ENCODE measurements around the gene GRHL3.

Gene GRHL3

DNA sequence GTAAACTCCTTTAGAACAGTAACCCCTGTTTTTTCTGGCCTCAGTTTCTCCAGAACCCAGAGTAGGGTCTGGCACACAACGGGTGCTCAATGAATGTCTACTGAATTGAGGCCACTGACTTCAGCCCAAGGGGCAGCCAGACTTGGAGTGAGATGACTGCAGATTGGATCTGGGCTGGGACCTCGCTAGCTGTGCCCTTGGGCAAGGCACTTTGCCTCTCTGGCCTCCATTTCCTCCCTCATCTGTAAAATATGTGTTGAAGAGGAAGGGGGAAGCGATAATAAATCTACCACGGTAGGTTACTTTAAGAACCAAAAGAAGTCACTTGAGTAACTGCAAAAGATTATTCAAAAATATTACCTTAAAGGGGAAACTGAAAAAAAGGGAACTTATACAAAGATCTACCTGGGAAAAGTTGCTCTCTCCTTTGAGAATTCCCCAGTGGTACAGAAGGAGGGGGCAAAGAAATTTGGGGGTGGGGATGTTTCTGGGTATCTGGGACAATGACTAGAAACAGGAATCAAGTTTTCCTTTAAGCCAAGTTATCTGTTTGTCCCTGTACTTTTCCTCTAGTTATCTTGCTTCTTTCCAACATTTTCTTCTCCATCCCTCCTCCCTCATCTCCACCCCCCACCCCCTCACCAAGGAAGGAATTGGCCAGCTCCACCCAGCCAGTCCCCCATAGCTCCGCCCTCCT is 394 bp upstream of the GRHL3 start:
- no peak for DNase-seq

DNA sequence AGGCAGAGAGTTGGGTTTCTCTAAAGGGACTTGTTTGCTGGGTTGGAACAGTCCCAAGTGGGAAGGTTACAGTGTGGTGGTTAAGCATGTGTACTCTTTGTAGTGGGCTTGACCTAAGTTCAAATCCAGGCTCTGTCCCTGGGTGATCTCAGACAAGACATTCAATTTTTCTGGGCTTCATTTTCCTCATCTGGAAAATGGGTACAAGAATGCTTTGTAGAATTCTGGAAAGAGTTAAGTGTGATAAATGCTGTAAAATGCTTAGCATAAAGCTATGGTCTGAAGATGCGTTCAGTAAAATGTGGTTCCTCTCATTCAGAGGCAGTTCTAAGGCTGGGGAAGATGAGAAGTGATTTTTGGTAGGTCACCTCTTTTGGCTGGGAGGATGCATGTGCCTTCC is 805 bp downstream of the GRHL3 start:
- no peak for DNase-seq

DNA sequence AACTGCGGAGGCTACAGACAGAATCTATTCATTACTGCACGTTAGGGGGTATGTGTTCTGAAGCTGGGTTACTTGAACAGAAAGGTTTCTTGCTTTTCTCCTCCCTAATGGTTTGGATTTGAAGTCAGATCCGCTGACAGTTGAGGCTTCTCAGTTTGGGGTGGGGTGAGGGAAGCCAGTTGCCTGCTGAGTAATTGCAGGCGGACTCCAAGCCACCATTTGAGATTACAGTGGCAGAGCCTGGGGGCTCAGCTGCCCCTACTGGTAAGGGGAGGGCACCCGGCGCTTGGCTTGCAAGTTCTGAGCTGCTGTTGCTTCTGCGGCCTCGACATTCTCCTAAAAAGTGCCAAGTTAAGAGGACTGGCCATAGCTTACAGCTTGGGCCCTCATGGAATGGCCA is 2.0 kb downstream of the GRHL3 start:
- no peak for DNase-seq

DNA sequence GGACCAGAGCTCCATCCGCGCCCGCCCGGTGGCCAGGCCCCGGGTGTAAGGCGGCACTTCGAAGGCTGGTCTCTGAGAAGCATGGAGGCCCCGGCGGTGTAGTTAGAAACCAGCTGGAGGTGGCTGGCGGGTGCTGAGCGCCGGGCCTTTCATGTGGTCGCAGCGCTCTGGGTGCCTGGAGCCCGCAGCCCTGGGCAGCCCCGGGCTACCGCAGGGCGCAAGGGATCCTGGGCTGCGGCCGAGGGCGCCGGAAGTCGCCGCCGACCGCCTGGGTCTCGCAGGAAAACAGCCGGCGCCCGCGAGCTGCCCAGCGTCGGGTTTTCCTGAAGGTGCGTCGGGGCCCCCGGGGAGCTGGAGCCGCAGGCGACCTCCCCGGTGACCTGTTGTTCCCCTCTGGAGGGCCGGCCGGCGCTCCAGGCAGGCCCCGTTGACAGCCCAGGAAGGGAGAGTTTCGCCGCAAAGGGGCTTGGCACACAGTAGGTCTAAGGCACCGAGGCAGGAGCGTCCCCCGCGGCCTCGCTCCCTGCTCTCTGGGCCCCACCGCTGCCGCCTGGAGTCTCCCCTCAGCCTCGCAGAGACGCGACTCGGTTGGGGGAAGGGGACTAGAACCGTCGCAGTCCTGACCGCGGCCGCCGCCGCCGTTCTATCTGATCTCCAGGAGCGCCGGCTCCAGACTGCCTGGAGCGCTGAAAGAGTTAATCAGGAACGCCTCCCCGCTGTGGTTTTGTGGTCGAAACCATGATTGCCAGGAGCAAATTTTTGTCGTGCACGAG is 2.7 kb downstream of the GRHL3 start:
- no peak for DNase-seq

DNA sequence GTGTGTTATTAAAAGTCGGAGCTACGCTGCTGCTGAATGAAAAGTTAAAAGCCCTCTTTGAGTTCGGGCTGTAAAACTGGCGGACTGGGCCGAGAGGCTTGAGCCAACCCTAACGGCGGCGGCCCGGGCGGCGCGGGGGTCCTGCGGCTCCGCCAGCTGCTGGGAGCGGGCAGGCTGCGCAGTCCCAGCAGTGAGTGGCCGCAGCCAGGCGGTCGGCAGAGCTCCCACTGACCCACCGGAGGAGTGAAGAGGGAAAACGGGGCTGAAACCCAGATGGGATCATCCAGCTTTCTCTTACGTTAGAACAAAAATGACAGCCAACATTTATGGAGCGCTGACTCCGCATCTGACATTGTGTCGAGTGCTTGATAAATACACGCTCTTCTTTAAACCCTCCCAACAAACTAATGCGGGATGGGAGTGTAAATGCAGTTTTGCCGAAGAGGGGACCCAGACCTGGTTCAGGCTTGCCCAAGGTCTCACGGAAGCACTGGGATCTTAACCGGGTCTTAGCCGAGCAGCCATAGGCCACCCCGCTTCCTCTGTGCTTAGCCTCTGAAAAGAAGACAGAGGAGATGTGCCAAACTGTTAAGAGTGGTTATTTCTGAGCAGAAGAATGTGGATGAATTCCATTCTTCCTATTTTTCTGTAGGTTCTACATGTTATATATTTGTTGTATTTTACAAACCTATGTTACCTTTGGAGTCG is 3.5 kb downstream of the GRHL3 start:
- DNase-seq, result no peak

DNA sequence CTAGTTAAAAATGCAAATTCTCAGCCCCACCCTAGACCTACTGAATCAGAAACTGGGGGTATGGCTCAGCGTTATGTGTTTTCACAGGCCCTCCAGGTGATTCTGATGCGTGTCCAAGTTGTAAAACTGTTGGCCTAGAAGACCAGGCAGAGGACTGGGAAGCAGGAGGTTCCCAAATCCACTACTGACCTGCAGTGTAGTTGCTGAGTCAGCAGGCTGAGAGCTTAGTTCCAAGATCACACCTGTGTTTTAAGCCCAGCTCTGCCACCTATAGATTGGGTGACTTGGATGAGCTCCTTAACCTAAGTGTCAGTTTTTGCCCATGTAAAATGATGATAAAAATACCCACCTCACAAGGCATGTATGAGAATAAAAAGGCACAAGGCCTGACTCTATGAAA is 4.1 kb downstream of the GRHL3 start:
- DNase-seq, result no peak

DNA sequence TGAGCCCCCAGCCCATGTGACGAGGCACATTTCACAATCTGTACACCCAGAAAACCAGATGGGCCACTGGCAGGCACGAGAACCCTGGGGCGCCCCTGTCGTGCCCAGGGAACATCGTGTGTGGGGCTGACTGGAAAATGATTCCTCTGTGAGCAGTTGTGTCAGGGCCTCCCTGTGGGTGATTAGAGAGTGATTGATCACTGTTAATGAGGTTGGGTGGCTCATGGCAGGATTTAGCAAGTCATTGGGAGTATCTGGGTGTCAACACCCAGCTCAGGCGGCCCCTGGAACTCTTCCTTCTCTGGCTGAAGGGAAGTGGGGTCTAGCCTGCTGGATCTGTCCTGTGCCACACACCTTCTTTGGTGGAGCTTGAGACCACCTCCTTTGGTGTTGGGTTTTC is 5.7 kb downstream of the GRHL3 start:
- no peak for DNase-seq

DNA sequence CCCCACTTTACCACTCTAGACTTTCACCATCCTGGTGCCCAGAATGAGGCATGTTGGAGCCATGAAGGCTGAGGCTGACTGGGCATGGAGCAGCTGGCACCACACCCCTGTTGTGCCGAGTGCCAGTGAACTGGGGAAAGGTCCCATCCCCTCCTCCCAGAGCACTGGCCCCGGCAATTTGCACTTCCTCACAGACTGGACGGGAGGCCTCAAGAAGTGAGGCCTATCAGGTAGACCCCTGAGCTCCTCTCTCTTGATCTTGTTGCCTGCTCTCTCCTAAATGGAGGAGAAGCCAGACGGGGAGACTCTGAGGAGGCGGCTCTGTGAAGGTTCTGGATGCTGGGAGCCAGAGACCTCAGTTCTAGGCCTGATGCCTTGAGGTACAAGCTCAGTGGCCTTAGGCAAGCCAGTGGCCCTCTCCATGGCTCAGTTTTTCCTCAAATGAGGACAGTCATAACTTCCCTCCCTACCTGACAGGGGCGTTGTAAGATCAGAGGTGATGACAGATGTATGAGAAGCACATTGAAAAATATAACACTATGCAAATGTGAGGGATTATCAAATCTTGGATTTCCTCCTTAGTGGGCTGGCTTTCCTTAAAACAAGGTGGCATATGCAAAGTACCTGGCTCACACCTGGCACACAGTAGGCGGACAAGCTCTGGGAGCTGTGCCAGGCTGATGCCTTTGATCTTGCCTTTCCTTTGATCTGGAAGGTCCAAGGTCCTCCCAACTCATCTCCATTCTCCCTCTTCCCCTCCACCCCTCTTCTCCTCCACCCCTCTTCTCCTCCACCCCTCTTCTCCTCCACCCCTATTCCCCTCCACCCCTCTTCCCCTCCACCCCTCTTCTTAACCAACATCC is 6.7 kb downstream of the GRHL3 start:
- DNase-seq, result no peak

DNA sequence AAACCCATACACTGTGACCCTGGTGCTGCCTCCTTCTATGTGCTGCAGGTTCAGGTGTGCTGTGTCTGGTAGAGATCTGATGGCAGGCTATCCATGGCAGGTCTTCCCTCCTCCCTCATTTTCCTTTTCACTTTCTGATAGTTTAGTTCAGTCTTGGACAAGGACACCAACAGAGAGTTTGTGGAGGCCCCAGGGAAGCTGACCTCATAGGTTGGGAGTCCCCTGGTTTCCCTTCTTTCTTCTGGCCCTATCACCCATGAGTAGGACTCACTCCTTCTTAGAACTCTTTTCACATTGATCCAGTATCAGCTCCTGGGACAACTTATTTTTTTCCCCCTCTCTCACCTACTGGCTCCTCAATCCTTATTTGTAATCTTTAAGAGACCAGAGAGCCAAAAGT is 8.3 kb downstream of the GRHL3 start:
- no peak for DNase-seq

DNA sequence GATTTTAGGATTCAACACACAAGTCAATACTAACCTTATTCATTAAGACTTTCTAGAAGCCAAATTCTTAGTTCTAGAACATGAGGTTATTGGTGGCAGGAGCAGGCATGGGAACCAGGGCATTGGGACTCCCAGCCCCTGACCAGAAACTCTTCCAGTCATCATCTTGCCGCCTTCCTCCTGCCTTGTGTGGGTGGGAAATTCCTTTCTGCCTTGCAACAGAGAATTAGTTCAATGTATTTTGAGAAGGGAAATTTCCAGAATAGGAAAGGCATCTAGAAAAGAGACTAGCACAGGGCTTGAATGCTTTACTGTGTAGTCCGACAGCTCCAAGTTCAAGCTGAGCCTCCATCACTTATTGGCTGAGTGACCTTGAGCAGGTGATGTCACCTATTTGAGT is 8.7 kb downstream of the GRHL3 start:
- DNase-seq, result no peak

DNA sequence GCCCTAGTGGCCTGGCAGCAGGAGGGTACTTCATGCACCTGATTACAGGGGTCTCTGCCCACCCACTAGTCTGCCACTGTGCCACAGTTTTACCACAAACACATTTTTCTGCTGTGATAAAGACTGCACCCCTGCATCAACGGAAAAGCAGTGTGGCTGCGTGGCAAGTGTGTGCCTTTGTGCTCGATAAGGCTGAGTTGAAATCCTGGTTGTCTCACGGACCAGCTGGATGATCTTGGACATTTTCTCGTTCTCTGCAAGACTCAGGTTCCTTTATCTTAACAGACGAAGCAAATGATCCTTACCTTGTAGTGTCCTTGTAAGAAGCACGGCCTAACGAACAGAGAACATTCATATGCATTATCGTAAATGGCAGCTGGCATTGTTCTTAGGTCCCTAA is 10.2 kb downstream of the GRHL3 start:
- DNase-seq, result no peak

DNA sequence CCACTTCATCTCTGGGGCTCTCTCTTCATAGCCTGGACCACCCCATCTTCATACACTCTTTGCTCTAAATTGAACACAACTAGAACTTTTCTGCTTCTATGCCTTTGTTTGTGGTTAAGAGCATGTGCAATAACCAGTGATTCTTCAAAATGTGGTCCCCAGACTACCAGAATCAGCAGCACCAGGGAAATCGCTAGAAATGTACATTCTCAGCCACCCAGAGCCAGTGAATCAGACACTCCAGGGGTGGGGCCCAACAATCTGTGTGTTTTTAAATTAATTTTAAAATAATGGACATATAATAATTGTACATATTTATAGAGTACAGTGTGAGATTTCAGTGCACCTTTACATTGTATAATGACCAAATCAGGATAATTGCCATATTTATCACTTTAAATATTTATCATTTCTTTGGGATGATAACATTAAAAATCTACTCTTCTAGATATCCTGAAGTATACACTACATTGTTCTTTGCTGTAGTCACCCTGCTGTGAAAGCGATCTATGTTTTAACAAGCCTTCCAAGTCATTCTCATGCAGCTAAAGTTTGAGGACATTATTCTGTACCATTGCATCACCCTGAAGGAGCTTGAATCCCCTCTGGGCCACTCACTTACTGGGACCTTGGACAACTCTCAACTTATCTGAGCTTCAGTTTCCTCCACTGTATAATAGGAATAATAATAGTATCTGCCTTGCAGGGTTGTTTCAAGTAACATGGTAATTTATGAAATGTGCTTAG is 10.8 kb downstream of the GRHL3 start:
- DNase-seq, result no peak

DNA sequence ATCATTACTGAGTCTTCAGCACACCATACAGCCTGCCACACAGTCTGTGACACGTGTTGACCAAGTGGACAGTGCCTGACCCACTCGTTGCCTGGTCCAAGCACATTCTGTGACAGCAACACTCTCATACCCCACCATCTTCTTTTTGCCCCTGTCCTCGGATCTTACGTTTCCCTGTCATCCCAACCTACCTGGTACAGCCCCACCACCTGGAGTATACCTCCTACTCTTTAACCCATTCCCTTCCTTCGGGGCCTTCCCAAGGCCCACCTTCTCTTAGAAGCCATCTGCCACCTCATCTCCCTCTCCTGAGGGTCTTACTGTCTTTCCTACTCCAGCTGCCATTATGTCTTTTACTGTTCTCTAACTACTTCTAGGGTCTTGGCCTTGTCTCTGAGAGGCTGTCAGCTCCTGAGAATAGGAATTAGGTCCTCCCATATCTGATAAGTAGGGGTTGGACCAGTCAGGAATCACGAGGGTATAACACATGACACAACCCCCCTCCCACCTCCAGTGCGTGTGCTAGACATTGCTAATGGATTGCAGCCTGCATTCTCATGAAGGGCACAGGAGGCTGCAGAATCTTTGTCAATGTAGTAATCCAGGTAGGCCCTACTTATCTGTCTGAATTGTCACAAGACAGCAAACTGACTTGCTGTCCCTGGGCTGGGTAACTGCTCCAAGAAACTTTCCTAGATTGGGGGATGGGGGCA is 13.0 kb downstream of the GRHL3 start:
- no peak for DNase-seq

DNA sequence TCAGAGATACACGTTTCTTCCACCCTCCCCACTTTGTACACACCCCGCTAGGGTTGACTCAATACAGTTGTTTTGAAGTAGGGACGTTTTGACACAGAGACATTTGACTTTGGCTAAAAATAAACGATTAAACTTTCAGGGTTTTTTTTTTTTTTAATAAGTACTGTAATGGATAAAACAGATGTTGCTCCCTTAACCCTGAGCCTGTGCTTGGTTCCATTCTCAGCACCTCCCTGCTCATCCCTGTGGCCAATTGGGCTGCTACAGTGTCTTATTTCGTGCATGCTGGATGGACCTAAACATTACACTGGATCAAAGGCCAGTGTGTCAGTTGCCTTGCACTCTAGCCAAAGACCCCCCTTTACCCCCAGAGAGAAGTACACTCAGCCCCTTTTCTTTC is 16.9 kb downstream of the GRHL3 start:
- DNase-seq, result no peak

DNA sequence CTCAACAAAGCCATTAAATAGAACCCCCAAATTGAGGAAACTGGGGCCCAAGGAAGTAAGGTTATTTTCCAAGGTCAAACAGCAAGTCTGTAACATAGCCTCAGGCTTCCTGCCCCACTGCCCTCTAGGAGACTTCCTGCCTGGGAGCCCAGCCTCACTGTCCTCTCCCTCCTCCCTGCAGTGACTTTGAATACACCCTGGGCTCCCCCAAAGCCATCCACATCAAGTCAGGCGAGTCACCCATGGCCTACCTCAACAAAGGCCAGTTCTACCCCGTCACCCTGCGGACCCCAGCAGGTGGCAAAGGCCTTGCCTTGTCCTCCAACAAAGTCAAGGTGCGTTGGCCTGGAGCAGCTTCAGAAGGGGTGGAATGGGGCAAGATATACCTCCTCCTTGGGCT is 18.3 kb downstream of the GRHL3 start:
- DNase-seq, result no peak

DNA sequence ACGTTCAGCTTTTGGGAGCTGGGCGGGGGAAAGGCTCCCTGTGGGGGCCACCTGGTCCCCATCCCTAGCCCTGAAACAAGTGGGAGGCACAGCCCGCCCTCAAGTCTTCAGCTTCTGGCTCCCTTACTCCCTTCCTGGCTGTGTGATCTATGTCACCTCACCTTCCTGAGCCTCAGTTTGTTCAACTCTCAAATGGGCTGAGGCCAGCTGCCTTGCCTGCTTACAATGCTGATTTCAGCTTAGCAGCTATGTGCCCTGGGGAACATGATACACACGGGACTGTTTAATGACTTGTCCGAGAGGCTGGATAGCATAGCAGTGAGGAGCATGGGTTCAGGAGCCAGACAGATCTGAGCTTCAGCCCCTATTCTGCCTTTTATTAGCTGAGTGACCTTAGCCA is 19.3 kb downstream of the GRHL3 start:
- DNase-seq, result no peak

DNA sequence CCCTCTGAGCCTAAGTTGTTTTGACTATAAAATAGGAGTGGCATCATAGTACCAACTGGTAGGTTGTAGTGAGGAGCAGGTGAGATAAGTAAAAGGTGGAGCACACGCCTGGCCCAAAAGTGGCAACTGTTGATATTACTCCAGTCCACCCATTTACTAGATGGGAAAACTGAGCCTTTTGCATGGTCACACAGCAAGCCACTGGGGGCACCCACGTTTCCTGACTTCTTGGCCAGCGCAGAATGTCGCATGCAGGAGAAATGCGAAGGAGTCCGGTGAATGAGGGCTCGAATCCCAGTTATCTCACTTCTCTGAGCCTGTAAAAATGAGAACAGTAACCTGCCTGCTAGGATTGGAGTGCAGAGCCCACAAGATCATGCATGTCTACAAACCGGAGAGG is 20.8 kb downstream of the GRHL3 start:
- DNase-seq, result no peak

DNA sequence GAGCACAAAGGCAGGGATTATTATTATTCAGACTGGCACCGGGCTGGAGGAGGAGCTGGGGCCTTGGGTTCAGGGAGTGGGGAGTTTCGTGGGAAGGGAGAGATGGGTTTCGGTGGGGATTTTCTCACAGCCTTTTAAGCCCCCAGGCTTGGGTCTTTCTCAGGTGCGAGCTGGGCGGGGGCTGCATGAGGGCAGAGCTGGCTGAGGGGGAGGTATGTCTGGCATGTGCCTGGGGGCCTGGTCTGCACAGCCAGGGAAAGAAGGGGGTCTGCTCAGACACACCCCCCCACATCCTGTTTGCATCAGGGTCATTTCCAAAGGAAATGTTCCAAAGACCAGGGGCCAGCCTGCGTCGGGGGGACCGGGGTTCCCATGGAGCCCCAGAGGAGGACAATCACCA is 21.6 kb downstream of the GRHL3 start:
- DNase-seq, result no peak

DNA sequence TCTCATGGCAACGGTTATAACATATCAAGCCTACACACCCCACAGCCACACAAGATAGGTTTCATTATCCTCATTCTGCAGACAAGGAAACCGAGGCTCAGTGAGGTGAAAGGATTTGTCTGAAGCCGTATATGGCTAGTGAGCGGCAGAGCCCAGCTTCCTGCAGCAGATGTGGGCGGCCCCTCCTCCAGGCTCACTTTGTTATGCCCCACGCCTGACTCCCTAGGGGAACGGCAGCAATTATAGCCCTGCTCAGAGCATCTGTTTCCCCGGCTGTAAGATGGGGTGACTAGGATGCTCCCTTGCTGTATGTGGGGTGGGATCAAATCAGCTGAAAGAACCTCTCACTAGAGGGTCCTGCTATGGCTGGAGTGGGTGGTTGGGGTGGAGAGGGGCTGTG is 22.1 kb downstream of the GRHL3 start:
- no peak for DNase-seq

DNA sequence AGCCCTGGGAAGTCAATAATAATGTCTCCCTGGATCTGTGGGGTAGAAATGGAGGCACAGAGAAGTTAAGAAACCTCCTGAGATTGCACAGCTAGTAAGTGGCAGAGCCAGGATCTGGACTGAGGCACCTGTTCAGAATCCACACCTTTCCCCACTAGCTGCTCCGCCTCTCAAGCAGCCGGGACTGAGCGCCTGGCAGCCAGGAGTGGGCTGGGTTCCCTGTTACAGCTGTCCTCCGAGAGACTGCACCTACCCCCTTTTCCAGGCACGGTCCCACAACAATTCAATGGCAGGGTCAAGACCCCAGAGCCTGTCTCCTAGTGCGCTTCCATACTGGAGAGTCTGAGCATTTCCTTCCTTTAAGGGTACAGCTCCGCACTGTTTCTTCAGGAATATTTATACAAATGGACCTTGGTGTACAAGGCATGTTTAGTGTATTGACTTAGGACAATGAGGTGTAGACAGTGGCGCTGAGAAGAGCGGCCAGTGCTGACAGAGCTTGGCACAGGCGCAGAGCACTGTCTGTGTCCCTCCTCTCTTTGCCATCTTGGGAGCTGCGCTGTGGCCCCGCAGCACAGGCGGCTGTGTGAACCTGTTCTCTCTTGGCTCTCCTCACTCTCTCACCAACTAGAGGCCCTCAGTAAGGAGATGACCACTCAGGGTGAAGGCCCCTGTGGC is 24.4 kb downstream of the GRHL3 start:
- DNase-seq, result no peak

DNA sequence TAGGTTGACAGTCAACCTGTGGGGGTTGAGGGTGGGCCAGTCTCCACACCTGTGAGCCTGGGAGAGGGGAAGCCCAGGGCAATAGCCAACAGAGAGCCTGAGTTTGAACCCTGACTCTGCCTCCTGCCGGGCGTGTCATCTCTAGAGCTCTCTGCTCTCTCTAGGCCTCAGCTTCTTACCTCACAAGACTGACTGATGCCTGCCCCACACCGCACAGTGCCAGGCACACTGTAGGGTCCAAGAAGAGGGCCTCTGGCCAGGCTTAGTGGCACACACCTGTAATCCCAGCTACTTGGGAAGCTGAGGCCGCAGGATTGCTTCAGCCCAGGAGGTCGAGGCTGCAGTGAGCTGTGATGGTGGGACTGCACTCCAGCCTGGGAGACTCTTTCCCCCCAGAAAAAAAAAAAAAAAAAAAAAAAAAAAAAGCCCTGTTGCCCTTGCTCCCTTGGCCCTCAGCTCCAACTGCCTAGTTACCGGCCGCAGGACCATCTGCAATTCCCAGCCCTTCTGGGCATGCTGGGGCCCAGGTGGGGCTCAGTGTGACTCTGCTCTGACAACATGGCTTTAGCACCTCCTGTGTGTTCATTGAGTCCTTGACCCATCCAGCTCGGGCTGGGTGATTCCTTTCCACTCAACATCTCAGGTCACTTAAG is 25.1 kb downstream of the GRHL3 start:
- no peak for DNase-seq
